AG04450 (cell line): ENCODE measurements around the gene LYRM1. TPM values are rescaled to one million over a fixed set of nuclear protein-coding genes. Genes with fewer than 3 reads are reported as not detected.
"Not testable (repeated sequence)": the region's sequence is repeated elsewhere in the genome, so short reads cannot be mapped to it uniquely, and the experiment has no call there.

Source experiments
- CTCF ChIA-PET: fragments of 300-600, 350-600 bp; formaldehyde crosslinking; extraction: SDS; loops from one replicate; lab custom pipeline; 2022; ENCODE audit warnings: antibody characterized with exemption, inconsistent platforms; lab: Charles Lee
- POLR2A ChIA-PET: fragments of 350-600 bp; formaldehyde crosslinking; extraction: SDS; loops from one replicate; lab custom pipeline; 2021; ENCODE audit warnings: antibody characterized with exemption, inconsistent platforms; lab: Yijun Ruan, JAX
- DNase-seq: peaks from one replicate; pipeline ENCODE4 v3.0.0-alpha.2; 2011; ENCODE audit warnings: low read depth, low spot score
- H3K27ac ChIP-seq: one replicate; pipeline ENCODE4 v1.5.1; 2012; ENCODE audit warnings: low read depth, low read length, control low read depth
- H3K27me3 ChIP-seq: one replicate; pipeline ENCODE4 v1.6.0; 2012; ENCODE audit warnings: low read length; ENCODE audit not compliant: control insufficient read depth, insufficient read depth
- H3K4me3 ChIP-seq: 2 replicates; pipeline ENCODE4 v1.5.1; 2011; ENCODE audit warnings: mild to moderate bottlenecking, low read depth, low read length, control low read depth
- H3K9me3 ChIP-seq: 2 replicates; pipeline ENCODE4 v1.5.1; 2012; ENCODE audit warnings: low read length; ENCODE audit not compliant: control insufficient read depth, insufficient read depth
- polyA plus RNA-seq: library from polyadenylated mRNA; depleted of rRNA; stranded (reverse); fragments of >200 nt; gene quantifications from 2 replicates; pipeline ENCODE4 v1.2.3, GENCODE V29; 2011
- TF ChIP-seq, protein P1 (sequence below): IDR thresholded peaks from 2 replicates; pipeline ENCODE4 v1.5.1; 2011; ENCODE audit warnings: low read depth, low read length, control low read depth, inconsistent platforms

The LYRM1 gene
- polyA plus RNA-seq, 1 experiment, result 41.1 TPM

DNA sequence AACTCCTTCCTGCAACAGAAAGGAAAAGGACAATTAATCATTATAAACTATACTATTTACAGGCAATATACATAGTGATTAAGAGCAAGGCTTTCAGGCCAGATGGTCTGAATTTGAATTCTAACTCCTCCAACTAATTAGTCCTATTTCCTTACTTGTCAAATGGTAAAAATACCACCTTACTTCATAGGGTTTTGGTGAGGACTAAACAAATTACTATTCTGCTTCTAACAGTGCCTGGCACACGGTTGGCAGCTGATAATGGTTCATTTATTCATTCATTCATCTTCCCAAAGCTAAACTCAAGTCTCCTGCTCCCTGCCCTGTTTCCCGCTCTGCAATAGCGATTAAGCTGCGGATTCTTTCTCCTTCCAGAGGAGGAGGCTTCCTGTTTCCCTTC is 40.2 kb upstream of the LYRM1 start:
- ChIA-PET CTCF (interaction anchor here (1.0 kb wide), 1 partner anchor 9 kb away, joined by 3 read pairs; no protein-coding TSS in a partner anchor), POLR2A (no interaction called here)
- H3K4me3 ChIP-seq, result no peak overlapping the region
- DNase-seq, result no peak
- TF ChIP-seq, protein P1, sequence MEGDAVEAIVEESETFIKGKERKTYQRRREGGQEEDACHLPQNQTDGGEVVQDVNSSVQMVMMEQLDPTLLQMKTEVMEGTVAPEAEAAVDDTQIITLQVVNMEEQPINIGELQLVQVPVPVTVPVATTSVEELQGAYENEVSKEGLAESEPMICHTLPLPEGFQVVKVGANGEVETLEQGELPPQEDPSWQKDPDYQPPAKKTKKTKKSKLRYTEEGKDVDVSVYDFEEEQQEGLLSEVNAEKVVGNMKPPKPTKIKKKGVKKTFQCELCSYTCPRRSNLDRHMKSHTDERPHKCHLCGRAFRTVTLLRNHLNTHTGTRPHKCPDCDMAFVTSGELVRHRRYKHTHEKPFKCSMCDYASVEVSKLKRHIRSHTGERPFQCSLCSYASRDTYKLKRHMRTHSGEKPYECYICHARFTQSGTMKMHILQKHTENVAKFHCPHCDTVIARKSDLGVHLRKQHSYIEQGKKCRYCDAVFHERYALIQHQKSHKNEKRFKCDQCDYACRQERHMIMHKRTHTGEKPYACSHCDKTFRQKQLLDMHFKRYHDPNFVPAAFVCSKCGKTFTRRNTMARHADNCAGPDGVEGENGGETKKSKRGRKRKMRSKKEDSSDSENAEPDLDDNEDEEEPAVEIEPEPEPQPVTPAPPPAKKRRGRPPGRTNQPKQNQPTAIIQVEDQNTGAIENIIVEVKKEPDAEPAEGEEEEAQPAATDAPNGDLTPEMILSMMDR, result no peak
- no peaks in the 10 kb centered on the region for H3K9me3 ChIP-seq
- H3K27ac ChIP-seq, result no peak overlapping the region
- no peaks in the 10 kb centered on the region for H3K27me3 ChIP-seq

DNA sequence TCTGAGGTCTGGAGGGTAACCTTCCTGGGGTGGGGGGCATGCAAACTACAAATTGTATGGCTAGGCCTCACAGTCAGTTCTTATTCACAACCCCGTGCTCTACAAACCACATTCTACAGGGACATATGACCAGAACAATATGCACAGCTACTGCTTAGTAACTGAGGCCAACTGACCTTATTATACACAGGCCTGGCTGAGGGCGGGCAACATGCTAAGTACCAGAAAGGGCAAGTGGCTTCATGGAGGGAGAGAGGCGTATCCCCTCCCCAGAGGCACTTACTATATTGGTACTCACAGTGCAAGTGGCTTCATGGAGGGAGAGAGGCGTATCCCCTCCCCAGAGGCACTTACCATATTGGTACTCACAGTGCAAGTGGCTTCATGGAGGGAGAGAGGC is 39.6 kb upstream of the LYRM1 start:
- POLR2A ChIA-PET, H3K27me3 ChIP-seq, H3K9me3 ChIP-seq, H3K27ac ChIP-seq, DNase-seq, H3K4me3 ChIP-seq: not testable (repeated sequence)
- CTCF ChIA-PET, result interaction anchor here (1.0 kb wide), 1 partner anchor 9 kb away, joined by 3 read pairs; no protein-coding TSS in a partner anchor

DNA sequence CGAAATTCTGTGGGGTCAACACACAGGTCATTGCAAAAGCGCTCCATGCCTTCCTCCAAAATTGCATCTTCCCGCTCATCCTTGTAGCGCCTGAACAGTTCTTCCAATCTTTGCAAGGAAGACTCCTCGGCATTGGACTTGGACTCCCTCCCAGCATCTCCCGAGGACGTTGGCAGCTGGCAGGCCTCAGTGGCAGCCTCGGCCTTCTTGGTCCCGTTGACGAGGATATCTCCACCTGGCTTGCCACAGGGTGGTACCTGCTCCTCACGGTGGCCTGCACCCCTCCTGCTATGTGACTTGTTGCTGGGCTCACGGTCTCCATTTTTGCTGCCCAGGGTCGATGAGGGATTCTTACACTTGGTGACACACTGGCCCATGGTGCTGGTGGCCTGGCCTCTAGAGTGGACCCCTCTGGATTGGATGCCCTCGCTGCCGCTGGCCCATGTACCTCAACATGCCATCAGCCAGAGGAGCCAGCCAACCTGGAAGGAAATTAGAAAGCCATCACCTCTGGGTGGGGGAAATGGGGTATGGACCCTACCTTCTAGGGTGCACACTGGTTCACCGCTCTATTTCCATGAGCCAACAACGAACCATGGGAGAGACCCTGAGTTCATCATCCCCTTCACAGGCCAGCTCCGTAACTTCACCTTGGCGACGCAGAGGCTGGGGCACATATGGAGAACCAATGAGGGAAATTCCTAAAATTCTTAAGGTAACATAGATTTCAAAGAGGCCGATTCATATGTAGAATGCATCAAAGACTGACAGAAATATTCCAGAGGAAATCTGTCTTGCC is 38.2 kb upstream of the LYRM1 start:
- H3K4me3 ChIP-seq, result no peak overlapping the region
- DNase-seq, result no peak
- no peak overlapping the region for H3K27ac ChIP-seq
- POLR2A ChIA-PET, result no interaction called here
- TF ChIP-seq, protein P1, result no peak
- no peaks in the 10 kb centered on the region for H3K27me3 ChIP-seq
- CTCF ChIA-PET, result no interaction called here
- no peaks in the 10 kb centered on the region for H3K9me3 ChIP-seq

DNA sequence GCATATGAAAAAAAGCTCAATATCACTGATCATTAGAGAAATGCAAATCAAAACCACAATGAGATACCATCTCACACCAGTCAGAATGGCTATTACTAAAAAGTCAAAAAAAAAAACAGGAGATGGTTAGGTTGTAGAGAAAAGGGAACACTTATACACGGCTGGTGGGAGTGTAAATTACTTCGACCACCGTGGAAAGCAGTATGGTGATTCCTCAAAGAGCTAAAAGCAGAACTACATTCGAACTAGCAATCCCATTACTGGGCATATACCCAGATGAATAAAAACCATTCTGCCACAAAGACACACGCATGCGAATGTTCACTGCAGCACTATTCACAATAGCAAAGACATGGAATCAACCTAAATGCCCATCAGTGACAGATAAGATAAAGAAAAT is 36.2 kb upstream of the LYRM1 start:
- ChIA-PET CTCF (interaction anchor here (0.6 to 3.3 kb wide), 3 partner anchors 13 to 479 kb away, joined by 3 to 34 read pairs (median 4); no protein-coding TSS in a partner anchor), POLR2A (interaction anchor here (0.6 kb wide), 1 partner anchor 36 kb away, joined by 3 read pairs; the partner anchor contains the start of gene LYRM1)
- DNase-seq, H3K4me3 ChIP-seq, H3K9me3 ChIP-seq, H3K27ac ChIP-seq, H3K27me3 ChIP-seq: not testable (repeated sequence)

DNA sequence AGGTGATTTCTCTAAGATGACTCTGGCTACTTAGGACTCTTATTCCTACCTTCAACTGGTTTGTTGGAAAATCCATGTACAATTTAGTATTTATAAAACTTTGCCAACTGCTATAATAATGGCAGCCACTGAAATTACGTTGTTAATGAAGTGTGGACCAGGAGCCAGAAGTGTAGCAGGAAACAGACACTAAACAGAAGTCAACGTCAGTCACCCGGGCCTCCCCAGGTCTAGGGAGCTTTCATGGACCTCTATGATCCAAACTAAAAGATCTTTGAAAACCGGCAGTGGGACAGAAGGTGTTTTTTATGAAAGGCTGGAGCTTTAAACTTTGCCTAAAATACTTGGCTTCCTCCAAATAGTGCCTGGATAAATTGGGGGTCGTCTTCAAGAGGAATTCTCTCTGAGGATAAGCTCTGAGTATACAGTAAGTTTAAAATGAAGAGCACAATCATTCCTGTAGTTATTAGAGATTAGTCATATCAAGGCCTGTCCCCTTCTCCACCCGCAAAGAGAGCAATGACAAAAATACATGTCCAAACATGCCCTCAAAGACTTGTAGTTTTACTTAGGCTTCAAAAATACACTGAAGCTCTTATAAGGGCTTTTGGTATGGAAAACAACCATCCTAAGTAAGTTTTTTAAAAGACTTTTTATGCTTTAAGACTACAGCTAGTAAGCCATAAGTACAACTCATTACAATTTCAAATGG is 35.0 kb upstream of the LYRM1 start:
- POLR2A ChIA-PET, result interaction anchor here (1.4 kb wide), 1 partner anchor 14 kb away, joined by 4 read pairs; no protein-coding TSS in a partner anchor
- CTCF ChIA-PET, result interaction anchor here (0.7 to 3.3 kb wide), 4 partner anchors 14 to 219 kb away, joined by 3 to 34 read pairs (median 4); no protein-coding TSS in a partner anchor
- H3K4me3 ChIP-seq, result no peak overlapping the region

More for the DNA sequence above, 35.0 kb upstream of the LYRM1 start:
- Histone ChIP-seq H3K27me3 (no peaks in the 10 kb centered on the region), H3K27ac (peak overlapping the region; percentile 96), H3K9me3 (no peaks in the 10 kb centered on the region)
- no peak for DNase-seq
- TF ChIP-seq, protein P1, result no peak
